HG03103 (cell line): ENCODE results near the gene RARB.

Source experiments
- ATAC-seq: cut with Tn5 transposase; IDR thresholded peaks from one replicate; pipeline ENCODE4 v1.9.1; 2021; ENCODE audit warnings: low read depth; ENCODE audit not compliant: unreplicated experiment

RARB gene

GRCh38 chr3:25469558-25469957 lies 41.5 kb downstream of the RARB start:
- ATAC-seq = no peak

- no peak for ATAC-seq
These were observed 43.2 kb downstream of the RARB start for GRCh38 chr3:25471081-25471768.

GRCh38 chr3:25472153-25472552 lies 44.1 kb downstream of the RARB start:
- ATAC-seq = no peak

GRCh38 chr3:25472731-25473130 lies 44.7 kb downstream of the RARB start:
- no peak for ATAC-seq

- ATAC-seq = no peak
These were observed 45.2 kb downstream of the RARB start for GRCh38 chr3:25473246-25473645.

- no peak for ATAC-seq
These were observed 46.0 kb downstream of the RARB start for GRCh38 chr3:25474052-25474451.

- ATAC-seq = no peak
These were observed 48.6 kb downstream of the RARB start for GRCh38 chr3:25476639-25477038.

- ATAC-seq = no peak
These were observed 50.2 kb downstream of the RARB start for GRCh38 chr3:25478211-25478757.

GRCh38 chr3:25478964-25479726 lies 51.1 kb downstream of the RARB start:
- no peak for ATAC-seq

- ATAC-seq = no peak
These were observed 51.6 kb downstream of the RARB start for GRCh38 chr3:25479727-25480010.

- no peak for ATAC-seq
These were observed 52.7 kb downstream of the RARB start for GRCh38 chr3:25480811-25481210.

- ATAC-seq = no peak
These were observed 53.3 kb downstream of the RARB start for GRCh38 chr3:25481386-25481785.

- ATAC-seq = no peak
These were observed 55.4 kb downstream of the RARB start for GRCh38 chr3:25483456-25483855.

- no peak for ATAC-seq
These were observed 57.6 kb downstream of the RARB start for GRCh38 chr3:25485673-25486072.

GRCh38 chr3:25486932-25487331 lies 58.9 kb downstream of the RARB start:
- no peak for ATAC-seq

- ATAC-seq = no peak
These were observed 62.0 kb downstream of the RARB start for GRCh38 chr3:25489858-25490593.

- no peak for ATAC-seq
These were observed 65.2 kb downstream of the RARB start for GRCh38 chr3:25493246-25493645.

- ATAC-seq = no peak
These were observed 65.7 kb downstream of the RARB start for GRCh38 chr3:25493786-25494185.

- ATAC-seq = no peak
These were observed 67.2 kb downstream of the RARB start for GRCh38 chr3:25495304-25495703.

- ATAC-seq = no peak
These were observed 67.7 kb downstream of the RARB start for GRCh38 chr3:25495726-25496253.

GRCh38 chr3:25497096-25497495 lies 69.0 kb downstream of the RARB start:
- no peak for ATAC-seq
